ENCODE results near the gene ANKH.

Gene ANKH

GRCh38 chr5:14713476-14714390 is 157.8 kb downstream of the ANKH start:
- DNase-seq (ENCODE audit: low read depth in 2 of 2): no peak

DNA sequence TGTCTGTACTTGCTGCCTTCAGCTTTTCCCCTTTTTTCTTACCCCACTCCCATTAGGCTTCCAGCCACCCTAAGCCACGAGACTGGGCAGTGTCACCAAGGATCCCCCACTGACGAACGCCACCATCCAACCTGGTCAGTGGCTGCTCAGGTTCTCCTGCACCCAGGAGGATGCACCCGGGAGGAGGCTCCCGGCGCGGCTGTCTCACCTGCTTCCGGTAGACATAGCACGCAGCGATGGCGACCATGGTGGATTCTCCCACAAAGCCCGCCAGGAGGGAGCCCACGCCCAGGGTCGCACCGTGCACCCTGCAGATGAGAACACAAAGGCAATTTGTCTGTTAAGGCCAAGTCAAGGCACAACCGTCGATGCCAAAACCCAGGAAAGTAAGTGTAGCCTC is 158.9 kb downstream of the ANKH start:
- DNase-seq (ENCODE audit: low read depth in 2 of 2): no peak

DNA sequence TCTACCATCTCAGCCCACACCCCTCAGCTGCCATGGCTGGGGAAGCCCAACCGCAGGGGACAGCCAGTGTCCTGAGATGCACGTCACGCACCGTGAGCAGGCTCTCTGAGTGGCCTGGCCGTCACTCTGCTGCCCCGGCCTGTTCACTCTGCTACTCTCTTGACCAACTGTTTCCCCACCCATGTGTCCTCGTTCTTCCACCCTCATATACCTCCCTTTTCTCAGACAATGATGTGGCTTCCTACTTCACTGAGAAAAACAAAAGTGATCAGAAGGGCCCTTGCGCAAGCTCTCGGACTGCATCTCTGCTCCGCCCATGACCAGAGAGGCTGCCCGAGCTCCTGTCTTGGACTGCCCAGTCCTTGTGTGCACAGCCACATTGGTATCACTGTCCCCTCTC is 159.4 kb downstream of the ANKH start:
- DNase-seq (ENCODE audit: low read depth in 2 of 2): no peak

GRCh38 chr5:14710313-14710994 is 161.1 kb downstream of the ANKH start:
- no peak for DNase-seq (ENCODE audit: low read depth in 2 of 2)

DNA sequence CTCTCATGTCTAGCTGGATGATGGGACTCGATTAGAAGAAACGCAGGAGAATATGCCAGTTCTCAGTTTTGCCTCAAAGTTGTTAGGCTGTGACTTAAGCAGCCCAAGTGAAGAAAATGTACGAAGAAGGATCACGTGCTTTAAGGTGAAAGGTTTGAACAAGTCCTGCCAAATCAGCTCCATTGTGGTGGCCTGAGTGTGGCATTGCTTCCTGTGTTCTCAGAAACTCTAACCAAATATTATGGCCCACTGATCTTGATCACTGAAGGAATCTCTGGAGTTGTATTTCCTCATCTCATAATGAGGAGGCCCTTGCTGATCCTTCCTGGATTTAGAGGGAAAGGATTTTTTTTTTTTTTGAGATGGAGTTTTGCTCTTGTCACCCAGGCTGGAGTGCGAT is 163.0 kb downstream of the ANKH start:
- no peak for DNase-seq (ENCODE audit: low read depth in 2 of 2)

GRCh38 chr5:14707811-14708390 is 163.7 kb downstream of the ANKH start:
- DNase-seq (ENCODE audit: low read depth in 2 of 2): no peak

DNA sequence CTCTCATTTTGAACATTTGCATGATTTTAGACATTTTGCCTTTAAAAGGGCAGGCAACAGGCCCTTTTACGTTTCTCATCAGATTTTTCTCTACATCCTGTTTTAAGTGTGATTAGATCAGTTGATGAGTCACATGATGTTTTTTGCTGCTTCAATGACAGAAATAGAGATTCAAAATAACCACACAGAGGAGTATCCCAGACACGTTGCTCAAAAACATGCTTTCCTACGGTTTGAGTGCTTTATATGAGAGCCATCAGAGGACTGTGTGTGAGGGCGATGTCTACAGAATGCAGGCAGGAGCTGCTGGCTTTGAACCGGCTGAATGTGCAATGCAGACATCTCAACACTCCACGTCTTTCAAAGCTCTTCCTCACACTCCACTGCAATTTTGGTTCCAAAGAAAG is 165.0 kb downstream of the ANKH start:
- DNase-seq (ENCODE audit: low read depth in 2 of 2): no peak

GRCh38 chr5:14705556-14705955 is 166.0 kb downstream of the ANKH start:
- DNase-seq (ENCODE audit: low read depth in 2 of 2): no peak

- DNase-seq (ENCODE audit: low read depth in 2 of 2): no peak
Observed at GRCh38 chr5:14702238-14702839, 169.2 kb downstream of the ANKH start.

- DNase-seq (ENCODE audit: low read depth in 2 of 2): no peak
Observed at GRCh38 chr5:14701556-14701955, 170.0 kb downstream of the ANKH start.

- DNase-seq (ENCODE audit: low read depth in 2 of 2): no peak
Observed at GRCh38 chr5:14700478-14701436, 170.8 kb downstream of the ANKH start.

DNA sequence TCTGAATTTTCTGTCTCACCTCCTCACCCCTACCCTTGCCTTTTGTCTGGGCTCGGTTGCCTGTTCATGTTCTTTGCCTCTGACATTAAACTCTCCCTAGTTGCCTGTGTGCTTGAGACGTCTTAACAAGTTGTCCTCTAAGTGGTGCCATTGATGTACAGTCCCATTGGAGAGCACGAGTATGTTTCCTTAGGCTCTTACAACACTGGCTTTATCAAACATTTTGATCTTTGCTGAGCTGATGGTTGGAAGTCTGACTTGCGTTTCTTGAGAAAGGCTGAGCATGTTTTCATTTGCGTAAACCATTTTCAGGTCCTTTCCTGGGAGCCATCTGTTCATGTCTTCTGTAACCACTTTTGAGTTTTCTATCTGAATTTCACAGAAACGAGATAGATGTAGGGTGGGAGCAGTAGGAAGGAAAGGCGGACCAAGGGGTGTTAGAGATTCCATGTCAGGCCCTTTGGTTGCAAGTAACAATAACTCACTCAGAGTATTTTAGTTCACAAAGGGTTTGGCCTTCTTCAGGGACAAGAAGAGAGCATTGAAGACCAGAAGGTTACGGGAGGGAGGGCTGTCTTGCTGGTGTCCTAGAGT is 171.7 kb downstream of the ANKH start:
- DNase-seq (ENCODE audit: low read depth in 2 of 2): no peak

GRCh38 chr5:14699159-14699558 is 172.4 kb downstream of the ANKH start:
- no peak for DNase-seq (ENCODE audit: low read depth in 2 of 2)

DNA sequence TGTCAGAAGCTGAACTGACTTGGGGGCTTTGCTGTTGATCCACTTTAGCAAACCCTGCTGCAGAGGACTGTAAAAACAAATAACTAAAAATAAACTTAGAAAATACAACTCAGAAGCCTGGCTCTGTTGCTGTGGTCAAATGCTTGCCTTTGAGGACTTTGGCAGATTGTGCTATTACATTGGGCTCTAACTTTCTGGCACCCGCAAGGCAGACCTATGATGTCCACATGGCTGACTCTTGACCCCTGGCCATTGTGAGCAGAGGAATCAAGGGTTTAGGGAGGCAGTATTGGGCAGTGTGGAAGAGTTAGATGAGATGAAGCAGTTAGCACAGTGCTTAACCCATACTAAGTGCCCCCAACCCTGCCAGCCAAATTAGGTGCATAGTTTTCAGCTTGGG is 173.1 kb downstream of the ANKH start:
- no peak for DNase-seq (ENCODE audit: low read depth in 2 of 2)

DNA sequence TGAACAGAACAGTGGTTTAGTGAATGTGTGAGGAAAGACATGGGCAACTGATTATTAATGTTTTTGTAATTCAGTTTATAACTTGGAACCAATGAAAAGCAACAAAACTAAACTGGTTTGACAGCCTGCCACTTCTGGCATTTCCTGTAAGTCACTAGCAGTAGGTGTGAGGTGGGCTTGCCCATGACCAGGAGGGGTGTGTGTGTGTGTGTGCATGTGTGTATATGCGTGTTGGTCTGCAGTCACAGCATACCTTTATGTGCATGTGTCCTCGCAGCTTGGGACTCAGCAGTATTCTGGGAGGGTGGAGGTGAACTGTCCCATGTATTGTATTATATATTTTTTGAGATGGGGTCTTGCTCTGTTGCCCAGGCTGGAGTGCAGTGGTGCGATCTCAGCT is 174.7 kb downstream of the ANKH start:
- DNase-seq (ENCODE audit: low read depth in 2 of 2): no peak

DNA sequence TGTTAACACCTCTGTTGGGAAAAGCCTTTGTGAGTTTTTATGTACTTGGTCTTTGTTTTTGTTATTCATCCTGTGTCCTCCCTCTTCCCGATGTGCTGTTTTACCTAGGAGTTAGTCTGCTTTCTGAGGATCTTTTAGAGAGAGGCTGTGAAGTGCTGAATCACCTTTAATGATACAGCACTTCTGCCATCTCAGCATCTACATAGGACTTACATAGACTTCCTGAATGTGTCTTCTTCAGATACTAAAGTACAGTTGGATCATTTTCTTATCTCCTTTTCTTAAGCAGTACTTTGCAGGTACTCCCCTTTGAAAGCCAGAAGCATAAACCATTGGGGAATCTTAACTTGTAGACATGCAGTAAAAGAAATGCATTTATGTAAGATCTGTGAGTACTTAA is 175.5 kb downstream of the ANKH start:
- no peak for DNase-seq (ENCODE audit: low read depth in 2 of 2)

DNA sequence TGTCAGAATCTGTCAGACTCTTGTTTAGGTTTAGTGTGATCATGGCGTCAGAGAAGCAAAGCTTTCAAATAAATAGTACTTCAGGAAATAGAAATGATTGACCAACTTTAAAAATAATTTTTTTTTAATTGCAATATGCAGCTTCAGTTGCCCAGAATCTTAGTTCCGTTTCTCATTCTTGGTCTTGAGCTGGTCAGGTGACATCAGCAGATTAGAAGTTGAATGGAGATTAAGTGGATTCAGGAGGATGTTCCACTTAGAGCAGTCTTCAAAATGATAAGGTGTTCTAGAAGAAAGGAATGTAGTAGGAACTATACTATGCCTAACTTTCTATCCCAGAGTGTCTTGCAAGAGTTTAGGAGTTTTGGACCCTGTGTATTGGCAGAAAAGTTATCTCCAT is 176.4 kb downstream of the ANKH start:
- DNase-seq (ENCODE audit: low read depth in 2 of 2): no peak

DNA sequence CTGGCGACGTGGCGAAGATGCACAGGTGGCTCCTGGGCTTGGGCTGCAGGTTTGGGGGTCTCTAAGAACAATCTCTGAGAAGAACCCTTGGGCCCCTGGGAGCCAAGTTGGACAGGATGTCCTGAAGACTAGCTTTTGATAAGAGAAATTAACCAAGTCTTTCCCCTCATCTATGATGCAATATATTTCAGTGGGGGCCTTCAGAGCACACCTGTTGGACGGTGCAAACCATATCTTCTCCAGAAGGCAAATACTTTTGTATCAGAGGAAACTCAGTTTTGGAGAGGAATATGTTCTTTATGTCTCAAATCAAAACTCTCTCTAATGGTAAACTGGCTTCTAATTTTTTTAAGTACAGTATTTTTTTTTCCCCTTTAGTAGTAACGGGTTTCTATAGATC is 178.5 kb downstream of the ANKH start:
- DNase-seq (ENCODE audit: low read depth in 2 of 2): no peak

DNA sequence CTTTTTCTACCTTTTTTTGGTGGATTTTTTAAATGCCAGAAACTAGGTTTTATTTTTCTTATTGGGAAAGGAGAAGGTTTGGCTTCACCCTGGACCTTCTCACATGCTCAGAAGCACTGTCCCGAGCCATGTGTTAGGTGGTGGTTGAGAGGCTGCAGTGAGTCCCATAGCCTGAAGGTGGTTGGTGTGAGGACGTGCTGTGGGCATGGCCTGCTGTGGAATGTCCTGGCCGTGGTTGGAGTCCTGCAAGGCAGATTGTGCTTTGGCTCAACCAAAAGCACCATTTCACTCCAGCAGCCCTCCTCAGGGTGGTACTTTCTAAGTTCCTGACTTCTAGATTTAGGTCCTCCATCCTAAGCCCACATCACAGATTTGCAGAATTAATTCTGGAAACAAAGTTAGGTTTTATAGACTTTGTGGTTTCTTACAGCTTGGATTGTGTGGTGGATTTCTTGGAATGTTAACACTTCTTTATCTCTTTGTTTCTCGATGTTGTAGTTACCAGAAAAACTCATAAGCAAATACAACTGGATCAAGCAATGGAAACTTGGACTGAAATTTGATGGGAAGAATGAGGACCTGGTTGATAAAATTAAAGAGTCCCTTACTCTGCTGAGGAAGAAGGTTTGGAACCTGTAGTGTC is 184.4 kb downstream of the ANKH start:
- no peak for DNase-seq (ENCODE audit: low read depth in 2 of 2)

DNA sequence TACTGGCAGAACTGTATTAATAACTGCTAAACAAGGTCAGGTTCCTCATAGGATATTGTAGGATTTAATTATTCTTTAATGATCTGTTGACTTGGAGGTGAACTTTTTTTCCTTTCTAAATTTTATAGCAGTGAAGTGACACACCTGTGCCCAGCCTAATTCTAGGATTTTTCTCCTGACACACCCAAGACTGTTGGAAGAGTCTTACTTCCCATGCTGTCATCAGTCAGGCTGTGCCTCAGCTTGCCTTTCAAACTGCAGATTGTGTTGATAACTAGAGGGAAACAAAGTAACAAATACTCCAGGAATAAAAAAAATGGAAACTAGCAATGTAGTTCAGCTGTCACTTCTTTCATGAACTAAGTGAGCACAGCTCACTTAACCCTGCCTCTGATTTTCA is 185.1 kb downstream of the ANKH start:
- no peak for DNase-seq (ENCODE audit: low read depth in 2 of 2)

Data from stimulated activated CD8-positive, alpha-beta memory T cell treated with anti-CD3 and anti-CD28 coated beads, Interleukin-2, amount 100 ng/mL, for 48 hours (primary cell).